Activated CD4-positive, alpha-beta T cell treated with anti-CD3 and anti-CD28 coated beads, Interleukin-2, amount 50 U/mL, for 1 hour (primary cell): ENCODE measurements around the gene MEX3B.

ENCODE experiments used
- DNase-seq: peaks from one replicate; pipeline ENCODE4 v3.0.0-alpha.2; 2020

The MEX3B gene

DNA sequence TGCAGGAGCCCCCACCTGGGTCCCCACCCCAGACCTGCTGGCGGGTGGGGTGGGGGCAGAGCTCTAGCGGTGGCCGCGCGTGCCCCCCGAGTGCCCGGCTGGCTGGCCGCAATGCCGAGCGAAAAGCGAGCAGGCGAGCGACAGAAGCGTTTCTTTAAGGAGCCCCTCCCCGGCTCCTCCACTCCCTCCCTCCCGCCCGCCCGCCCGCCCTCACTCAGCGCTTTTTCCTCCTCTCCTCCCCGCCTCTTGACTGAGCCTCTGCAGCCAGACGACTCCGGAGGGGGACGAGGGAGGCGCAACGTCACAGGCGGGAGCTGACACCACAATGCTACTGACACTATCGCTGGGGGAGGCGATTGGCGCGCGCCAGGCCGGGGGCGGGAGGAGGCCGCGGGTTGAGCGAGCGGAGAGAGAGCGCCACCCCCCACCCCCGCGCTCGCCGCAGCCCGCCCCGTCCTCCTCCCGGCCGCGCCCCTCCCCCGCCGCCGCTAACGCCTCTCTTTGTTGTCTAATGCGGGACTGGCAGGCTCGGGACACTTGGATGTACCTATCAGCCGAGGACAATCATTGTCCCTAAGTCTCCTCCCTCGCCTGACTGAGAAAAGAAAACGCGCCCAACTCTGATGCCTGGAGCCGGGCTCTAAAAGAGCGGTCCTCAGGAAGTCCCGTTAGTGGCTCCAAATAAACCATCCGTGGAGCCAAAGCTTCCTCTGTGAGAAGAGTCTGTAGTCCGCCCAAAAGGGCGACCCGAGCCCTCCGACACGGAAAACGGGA lies at the start of gene MEX3B:
MEX3B (minus strand) TSS at position 127 of the 774 bp plus-strand sequence. CDS start 313 bp downstream, outside the sequence.
- DNase-seq, result peak; percentile 83

DNA sequence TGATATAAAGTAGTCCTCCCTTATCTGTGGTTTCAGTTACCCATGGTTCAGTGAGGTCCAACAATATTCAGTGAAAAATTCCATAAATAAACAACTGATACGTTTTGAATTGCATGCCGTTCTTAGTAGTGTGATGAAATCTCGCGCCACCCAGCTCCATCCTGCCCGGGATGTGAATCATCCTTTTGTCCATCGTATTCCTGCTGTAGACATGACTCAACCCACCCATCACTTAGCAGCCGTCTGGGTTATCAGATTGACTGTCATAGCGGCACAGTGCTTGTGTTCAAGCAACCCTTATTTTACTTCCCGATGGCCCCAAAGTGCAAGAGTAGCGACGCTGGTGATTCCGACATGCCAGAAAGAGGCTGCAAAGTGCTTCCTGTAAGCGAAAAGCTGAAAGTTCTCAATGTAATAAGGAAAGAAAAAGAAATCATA lies 48.0 kb upstream of the MEX3B start:
- DNase-seq, result no peak

DNA sequence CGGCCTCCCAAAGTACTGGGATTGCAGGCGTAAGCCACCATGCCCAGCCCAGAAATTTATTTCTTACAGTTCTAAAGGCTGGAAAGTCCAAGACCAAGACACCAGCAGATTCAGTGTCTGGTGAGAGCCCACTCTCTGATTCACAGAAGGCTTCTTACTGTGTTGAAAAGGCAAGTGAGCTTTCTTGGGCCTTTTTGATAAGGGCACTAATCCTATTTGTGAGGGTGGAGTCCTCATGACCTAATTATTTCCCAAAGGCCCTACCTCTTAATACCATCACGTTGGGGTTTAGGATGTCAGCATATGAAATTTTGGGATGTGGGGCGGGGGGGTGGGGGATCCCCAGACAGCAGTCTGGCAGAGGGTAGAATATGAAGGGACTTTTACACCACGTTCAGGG lies 47.5 kb upstream of the MEX3B start:
- DNase-seq, result no peak

DNA sequence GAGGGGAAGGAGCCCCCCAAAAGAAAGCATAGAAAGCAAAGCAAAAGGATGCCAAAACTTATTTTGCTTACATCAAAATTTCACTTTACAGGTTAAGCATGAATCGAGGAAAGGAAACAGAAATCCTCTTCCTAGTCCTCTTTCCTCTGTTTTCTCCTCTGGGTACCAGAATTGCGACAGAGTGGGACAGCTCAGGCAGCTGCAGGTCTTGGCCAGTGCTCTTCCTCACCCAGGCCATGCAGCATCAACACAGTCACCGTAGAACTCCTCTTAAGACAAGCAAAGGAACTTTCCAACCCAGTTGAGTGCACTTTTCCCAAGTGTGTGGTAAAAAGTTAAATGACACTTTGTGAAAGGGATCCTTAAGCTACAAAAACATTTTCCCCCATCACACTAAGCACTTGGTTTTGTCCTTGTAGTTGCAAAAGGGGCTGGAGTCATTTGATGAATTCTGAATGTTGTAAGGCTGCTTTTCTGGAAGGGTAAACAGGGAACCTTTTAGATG lies 45.9 kb upstream of the MEX3B start:
- no peak for DNase-seq

DNA sequence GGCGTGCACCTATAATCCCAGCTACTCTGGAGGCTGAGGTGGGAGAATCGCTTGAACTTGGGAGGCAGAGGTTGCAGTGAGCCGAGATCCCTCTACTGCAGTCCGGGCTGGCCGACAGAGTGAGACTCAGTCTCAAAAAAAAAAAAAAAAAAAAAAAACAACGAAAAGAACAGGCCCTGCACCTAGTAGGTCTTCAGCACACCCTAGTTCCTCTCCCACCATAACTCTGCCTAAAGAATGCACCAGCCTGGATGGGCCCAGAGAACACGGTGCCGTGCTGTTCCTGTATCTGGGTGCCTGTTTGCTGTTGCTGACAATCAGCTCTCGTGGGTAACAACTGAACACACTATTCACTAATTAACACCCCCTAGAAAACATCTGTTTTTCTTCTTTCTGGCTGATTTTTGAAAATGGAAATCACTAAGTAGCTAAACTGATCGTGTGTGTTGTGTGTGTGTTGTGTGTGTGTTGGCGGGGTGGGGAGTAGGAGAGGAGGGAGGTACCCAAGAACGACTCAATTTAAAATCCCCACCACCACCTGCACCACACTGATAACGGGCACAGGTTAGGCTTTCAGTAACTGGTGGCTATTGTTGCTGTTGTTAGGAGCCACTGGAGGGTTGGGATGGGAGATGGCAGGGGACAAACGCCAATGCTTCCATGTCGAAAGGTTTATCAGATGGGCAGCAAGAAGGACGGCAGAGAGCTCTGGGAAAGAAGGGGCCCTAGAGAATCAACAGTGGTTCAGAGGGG lies 40.6 kb upstream of the MEX3B start:
- DNase-seq, result no peak

DNA sequence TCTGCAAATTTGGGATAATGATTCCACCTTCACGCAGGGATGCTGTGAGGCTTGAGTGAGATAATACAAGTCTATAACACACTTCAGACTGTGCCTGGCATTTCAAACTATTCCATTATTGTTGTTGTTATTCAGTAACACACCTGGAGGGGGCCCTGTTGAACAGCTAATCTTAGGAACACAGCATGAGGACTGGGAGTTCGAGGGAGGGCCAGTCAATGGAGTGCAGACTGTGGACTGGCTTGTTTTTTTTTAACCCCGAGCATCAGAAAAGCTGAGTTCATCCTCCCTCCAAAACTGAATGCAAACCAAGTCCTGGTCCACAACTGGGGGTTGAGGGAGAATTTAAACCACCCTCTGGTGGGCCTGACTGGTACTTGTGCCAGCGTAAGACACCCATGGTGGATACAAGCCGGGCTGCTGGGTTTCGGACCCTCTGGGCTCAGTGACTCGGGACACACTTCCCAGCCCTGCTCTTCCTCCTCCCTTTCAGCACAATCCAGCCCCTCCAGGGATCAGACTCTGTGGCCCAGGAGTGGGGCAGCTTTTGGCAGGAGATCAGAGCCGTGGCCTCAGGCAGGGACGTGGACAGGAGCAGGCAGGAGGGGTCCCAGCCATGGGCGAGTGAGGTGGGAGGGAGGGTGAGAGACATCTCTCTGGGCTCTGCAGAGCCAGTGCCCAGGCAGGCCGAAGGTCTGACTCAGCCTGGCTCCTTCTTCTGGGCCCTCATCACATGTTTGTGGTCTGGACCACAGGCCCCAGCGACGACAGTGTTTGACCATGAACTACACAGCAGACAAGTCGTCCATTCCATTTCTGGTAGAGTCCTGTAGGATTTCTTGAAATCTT lies 36.3 kb upstream of the MEX3B start:
- DNase-seq, result no peak

DNA sequence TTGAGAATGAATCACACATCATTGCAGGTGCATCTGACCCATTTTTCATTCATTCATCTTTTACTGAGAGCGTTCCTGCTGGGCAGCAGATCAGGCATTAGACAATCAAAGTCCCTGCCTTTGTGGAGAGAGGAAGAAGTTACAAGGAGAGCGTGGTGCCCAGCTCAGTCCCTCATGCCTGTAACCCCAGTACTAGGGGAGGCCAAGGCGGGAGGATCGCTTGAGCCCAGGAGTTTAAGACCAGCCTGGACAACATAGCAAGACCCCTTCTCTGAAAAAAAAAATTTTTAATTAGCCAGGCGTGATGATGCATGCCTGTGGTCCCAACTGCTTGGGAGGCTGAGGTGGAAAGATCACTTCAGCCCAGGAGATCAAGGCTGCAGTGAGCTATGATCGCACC lies 35.0 kb upstream of the MEX3B start:
- no peak for DNase-seq

DNA sequence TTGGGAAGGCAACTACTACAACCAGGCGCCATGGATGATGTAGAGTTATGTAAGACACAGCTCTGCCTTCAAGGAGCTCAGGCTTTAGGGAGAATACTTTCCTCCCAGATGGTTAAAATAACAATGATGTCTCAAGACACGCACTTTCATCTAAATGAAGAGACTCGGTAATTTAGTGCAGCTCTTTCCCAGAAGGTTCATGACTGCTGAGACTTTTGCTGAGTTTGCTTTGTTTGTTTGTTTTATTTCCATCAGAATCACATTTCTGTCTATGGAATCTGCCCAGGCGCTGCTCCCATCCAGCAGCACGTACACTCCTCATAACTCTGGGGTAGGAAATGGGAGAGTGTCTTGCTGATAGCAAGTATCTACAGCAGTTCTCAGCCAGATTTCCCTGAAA lies 33.9 kb upstream of the MEX3B start:
- no peak for DNase-seq

DNA sequence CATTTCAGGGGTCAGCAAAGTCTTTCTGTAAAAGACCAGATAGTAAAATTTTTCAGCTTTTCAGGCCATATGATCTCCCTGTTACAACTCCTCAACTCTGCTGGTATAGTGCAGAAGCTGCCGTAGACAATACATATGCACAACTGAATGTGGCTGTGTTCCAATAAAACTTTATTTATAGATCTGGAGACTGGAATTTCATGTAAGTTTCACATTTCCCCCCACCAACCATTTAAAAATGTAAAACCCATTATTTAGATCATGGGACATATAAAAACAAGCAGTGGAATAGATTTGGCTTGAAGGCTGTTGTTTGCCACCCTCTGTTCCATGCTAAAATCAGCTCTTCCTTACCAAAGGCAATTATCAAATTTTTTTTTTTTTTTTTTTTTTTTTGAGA lies 28.8 kb upstream of the MEX3B start:
- DNase-seq, result no peak

DNA sequence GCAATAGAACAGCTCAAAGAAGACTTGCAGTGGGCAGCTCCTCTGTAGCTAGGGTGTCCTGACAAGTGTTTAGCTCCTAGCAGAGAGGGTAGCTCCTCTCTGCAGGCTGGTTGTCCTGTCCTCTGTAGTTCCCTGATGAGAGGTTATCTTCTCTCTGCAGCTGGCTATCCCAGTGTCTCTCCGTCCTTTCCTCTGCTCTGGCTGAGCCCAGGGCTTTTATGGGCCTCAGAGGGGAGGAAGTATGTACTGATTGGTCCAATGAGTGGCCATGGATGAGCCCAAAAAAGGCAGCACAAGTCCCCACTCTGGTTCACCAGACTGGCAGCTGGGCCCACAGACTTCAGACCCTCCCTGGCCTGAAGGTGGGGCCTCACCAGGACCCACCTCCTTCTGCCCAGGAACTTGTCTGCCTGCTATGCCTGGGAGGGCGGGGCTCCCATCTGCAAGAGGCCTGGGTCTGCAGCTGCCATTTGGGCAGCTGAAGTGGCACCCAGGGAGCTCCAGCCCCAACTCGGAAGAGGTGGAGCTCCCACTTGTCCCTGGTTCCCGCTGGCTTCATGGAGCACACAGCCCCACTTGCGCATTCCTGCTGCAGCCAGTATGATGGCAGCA lies 27.2 kb upstream of the MEX3B start:
- no peak for DNase-seq

DNA sequence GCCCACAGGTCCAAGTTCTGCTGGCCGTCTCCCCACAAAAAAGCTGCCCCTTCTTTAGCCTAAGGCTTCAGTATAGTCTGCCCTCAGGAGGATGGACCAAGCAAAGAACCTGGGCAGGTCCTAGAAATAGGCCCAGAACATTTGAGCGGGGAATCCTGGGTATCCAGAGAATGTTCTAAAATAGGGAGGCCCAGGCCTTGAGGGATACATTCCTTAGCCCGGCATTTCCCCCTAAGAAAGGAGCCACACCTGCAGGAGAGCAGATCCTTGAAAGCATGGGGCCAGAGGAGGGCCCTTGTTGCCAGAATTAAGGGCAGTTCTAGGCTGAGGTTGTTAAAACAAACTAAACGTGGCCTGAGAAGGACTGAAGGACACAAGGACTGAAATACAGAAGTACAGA lies 20.6 kb upstream of the MEX3B start:
- DNase-seq, result no peak

DNA sequence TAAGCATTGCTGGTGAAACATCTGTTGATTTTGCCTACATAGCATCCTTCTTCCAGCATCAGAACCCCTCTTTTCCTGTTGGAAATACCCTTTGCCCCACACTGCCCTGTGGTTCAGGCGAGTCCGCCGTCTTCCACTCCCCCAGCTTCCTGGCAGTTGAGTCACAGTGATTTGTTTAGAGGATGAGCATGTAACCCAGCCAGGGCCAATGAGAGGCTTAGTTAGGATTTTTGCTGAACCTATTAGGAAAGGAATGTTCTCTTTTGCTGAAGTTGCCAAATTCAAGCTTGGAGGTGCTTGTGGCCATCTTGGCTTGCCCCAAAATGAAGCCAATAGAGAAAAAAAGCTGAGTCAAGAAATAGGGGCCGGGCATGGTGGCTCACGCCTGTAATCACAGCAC lies 19.0 kb upstream of the MEX3B start:
- DNase-seq, result no peak

DNA sequence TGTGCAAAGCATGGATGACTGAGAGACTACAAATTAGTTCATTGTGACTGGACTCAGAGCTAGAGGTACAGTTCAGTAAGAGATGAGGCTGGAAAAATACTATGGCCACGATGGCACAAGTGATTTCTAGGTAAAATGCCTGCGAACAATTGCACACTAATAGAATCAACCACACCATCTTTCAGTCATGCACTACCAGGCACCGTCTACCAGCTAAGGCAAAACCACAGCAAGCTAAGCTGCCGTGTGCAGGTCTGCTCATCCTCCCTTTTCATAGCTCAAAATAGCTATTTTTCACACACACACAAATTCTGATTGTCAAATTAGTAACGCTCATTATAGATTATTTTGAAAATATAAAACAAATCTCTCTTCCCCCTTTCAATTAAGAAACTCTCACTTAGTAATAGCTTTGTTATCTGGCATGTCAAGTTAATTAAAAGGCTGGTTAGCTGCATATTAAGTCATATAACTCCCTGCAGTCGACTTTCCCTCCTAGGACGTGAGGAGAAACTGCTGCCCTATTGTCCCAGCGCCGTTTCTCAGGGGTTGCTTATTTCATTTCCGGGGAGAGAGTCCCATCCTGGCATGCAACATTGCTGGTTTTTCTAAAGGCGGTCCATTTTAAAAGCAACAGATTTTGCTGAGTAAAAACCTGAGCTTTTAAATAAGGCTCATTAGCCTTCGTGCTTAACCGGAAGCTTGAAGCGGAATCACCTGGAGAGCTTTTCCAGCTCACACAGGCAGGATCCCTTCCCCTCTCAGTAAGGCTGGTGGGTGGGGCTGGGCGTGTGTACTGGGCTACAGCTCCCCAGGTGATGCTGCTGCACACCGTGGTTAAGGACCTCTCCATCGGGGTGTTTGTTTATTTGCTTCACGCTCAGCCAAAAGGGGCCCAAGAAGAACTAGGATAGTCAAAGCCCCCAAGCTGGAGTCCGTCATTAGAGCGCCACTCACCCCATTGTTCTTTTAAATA lies 16.9 kb upstream of the MEX3B start:
- DNase-seq, result no peak

DNA sequence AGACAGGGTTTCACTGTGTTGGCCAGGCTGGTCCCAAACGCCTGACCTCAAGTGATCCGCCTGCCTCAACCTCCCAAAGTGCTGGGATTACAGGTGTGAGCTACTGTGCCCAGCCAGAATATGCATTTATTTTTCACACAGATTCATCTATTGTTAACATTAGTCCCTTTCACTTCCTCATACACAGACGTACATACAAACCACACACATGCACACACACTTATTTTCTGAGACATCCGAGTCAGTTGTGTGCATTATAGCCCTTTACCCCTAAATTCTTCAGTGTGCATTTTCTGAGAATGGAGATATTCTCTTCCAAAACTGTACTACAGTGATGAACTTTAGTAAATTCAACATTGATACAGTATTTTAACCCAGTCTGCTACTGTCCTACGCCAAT lies 15.0 kb upstream of the MEX3B start:
- no peak for DNase-seq

DNA sequence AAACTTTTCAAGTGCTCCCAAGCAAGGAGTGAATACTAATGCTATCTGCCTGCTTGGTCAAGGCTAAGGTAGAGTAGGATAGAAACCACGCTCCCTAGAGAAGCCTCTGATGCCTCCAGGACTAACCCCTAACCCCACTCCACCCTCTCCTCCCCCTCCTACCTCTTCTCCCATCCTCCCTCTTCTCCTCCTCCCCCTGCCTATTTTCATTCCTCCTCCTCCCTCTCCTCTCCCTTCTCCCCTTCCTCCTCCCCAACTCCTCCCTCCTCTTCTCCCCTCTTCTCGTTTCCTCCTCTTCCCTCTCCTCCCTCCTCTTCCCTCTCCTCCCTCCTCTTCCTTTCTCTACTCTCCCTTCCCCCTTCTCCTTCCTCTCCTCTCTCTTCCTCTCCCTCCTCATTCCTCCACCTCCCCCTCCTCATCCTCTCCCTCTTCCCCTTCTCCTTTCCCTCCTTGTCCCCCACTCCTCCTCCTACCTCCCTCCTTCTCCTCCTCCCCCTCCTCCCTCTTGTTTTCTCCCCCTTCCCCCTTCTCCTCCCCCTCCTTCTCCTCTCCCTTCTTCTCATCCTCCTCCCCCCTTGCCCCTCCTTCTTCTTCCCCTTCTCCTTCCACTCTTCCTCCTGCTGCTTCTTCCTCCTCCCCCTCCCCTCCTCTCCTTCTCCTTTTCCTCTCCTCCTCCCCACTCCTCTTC lies 12.8 kb upstream of the MEX3B start:
- DNase-seq, result no peak

DNA sequence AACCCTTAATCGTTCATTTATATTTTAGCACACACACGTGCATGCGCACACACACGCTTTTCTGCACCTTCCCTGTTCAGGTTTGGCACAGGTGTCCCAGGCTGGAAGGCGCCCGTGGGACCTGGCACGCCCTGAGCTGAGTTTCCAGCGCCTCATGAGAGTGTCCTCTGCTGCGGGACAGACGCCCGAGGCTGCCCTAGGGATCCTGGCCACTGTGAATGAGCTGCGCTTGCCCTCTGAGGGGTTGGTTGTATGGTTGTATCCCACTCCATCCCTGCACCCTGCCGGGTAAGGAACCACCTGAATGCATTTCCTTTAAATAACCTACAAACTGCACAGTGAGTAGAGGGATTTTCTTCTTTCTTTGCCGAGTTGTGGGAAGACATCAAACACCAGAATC lies 12.2 kb upstream of the MEX3B start:
- no peak for DNase-seq

DNA sequence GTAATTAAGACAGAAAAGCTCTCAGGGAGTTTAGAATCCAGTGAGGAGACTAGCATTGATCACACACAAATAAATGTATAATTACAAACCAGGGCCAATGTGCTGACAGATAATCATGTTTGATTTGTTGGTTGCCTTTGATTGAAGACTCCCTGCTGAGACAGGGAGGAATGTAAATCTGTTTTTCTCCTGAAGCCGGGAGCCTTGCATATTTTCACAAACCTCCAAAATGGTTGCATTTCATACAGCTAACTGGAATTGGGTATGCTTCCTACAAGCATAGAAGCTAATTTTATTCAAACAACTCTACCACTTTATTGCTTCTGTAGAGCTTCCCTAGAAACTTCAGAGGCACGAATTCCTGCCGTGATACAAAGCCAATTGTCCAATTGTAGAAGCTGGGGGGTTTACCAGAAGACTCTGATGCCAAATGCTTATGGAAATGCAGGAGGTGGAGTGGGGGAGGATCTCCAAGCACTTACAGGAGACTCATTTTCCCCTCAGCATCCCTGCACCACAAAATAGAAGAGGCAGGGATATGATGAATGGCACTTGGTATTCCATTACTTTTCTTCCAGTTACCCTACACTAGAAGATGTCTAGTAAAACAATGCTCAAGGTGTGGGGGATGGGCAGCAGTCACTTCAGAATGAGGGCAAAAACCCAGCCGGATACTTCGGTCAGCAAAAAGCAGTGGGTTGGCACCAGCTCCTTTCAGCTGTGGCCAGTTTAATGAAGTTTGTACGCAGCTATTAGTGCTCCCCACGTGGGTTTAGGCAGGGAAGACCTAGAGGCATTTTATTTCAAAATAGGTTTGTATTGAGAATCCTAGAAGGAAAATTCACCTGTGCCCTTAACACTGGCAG lies 11.4 kb upstream of the MEX3B start:
- DNase-seq, result no peak

DNA sequence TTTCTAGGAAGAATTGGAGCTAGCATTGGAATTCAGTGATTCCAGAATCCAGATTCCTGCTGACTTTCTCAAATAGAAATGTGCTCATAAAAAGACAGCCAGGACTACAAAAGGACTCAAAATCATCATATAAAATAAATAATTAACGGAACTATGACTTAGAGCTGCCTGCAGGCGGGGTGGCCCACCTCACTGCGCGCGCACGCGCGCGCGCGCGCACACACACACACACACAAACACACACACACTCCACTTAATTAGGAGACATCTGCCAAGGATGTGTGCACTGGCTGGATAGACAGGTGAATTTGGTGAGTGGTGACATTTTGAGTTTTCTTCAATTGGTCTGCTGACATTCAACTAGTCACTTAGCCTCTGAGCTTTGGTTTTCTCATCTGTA lies 6.9 kb upstream of the MEX3B start:
- DNase-seq, result no peak

DNA sequence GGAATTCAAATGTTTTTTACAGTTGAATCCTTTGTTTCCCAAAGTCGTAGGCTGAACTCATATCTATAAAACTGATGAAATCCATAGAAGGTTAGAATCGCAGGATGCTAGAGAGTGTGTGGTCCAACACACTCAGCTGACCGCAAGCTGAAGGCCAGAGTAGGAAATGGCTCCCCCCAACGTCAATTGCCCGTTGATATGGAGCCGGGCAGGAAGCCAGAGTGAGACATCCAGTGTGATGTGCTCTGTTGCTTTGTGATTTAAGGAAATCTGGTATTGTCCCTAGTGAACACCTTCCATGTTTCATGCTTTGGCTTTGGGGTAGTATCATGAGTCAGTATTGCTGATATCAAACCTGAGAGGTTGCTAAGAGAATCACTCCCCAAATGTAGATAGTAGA lies 5.8 kb upstream of the MEX3B start:
- no peak for DNase-seq

DNA sequence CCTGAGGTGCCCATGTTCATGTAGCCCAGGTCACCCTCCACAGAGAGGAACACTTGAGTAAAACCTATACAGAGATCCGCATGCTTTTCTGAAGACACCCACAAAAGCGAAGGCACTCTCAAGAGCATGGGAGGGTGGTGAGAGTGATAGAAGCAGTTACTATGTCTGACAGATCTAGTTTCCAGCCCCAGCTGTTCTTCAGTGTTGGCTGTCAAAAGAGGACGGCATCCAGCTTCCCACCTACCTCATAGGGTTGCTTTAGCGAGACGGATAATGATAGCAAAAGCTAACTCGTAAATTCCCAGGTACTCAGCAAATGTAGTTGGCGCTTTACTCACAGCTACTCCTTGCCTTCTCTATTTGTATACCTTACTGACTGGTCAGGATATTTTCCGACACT lies 3.0 kb upstream of the MEX3B start:
- DNase-seq, result no peak
